GM23338 (cell line): ENCODE results near the gene PRIM1. TPM values are rescaled to one million over a fixed set of nuclear protein-coding genes. Genes with fewer than 3 reads are reported as not detected.

Source experiments
- ATAC-seq: fragments of 200-7000 bp; cut with Tn5 transposase; 3 replicates; pipeline ENCODE4 v1.9.1; 2020
- DNase-seq: peaks from one replicate; pipeline ENCODE4 v3.0.0-alpha.2; 2015; ENCODE audit warnings: low spot score
- H2AFZ ChIP-seq: fragments of 200-600 bp; sonication (generic); 2 replicates; pipeline ENCODE4 v1.8.0; 2016; ENCODE audit warnings: antibody characterized with exemption, mild to moderate bottlenecking, moderate library complexity
- H3F3A ChIP-seq: fragments of 200-600 bp; sonication (generic); replicated peaks from 2 replicates; pipeline ENCODE4 v1.8.0; 2017; ENCODE audit warnings: antibody characterized with exemption, mixed run types, low read depth
- H3K27ac ChIP-seq: fragments of 200-600 bp; sonication (generic); 2 replicates; pipeline ENCODE4 v1.6.1; 2016; ENCODE audit warnings: low read depth
- H3K27me3 ChIP-seq: fragments of 200-600 bp; sonication (generic); 2 replicates; pipeline ENCODE4 v1.8.0; 2016; ENCODE audit warnings: mild to moderate bottlenecking, mixed run types, moderate library complexity; ENCODE audit not compliant: insufficient read depth
- H3K36me3 ChIP-seq: fragments of 200-600 bp; sonication (generic); 2 replicates; pipeline ENCODE4 v1.8.0; 2016; ENCODE audit warnings: mild to moderate bottlenecking; ENCODE audit not compliant: insufficient read depth
- H3K4me1 ChIP-seq: fragments of 200-600 bp; sonication (generic); 2 replicates; pipeline ENCODE4 v1.8.0; 2016; ENCODE audit warnings: mild to moderate bottlenecking, moderate library complexity; ENCODE audit not compliant: insufficient read depth
- H3K4me2 ChIP-seq: fragments of 200-600 bp; sonication (generic); 2 replicates; pipeline ENCODE4 v1.7.1; 2017; ENCODE audit warnings: mixed run types
- H3K4me3 ChIP-seq: fragments of 200-600 bp; sonication (generic); 2 replicates; pipeline ENCODE4 v1.6.1; 2016; ENCODE audit warnings: mixed run types
- H3K79me2 ChIP-seq: fragments of 200-600 bp; sonication (generic); replicated peaks from 2 replicates; pipeline ENCODE4 v1.8.0; 2017; ENCODE audit warnings: mild to moderate bottlenecking; ENCODE audit not compliant: insufficient read depth
- H3K9me2 ChIP-seq: fragments of 200-600 bp; sonication (generic); 2 replicates; pipeline ENCODE4 v1.8.0; 2017; ENCODE audit not compliant: insufficient read depth
- H4K20me1 ChIP-seq: fragments of 200-600 bp; sonication (generic); replicated peaks from 2 replicates; pipeline ENCODE4 v1.8.0; 2017; ENCODE audit warnings: mild to moderate bottlenecking; ENCODE audit not compliant: insufficient read depth
- H3K27ac Mint-ChIP-seq: 2 replicates; pipeline ENCODE4 v1.8.0; 2020; ENCODE audit warnings: inconsistent platforms, mild to moderate bottlenecking, moderate library complexity, mixed read lengths
- H3K27me3 Mint-ChIP-seq: 3 replicates; pipeline ENCODE4 v1.8.0; 2022; ENCODE audit warnings: low read depth, mild to moderate bottlenecking, moderate library complexity, mixed read lengths, inconsistent platforms; ENCODE audit not compliant: insufficient read depth, poor library complexity
- H3K36me3 Mint-ChIP-seq: 3 replicates; pipeline ENCODE4 v1.8.0; 2021; ENCODE audit warnings: low read depth, mild to moderate bottlenecking, inconsistent platforms, moderate library complexity, mixed read lengths
- H3K4me1 Mint-ChIP-seq: 3 replicates; pipeline ENCODE4 v1.8.0; 2020; ENCODE audit warnings: mild to moderate bottlenecking, inconsistent platforms, mixed read lengths
- H3K4me3 Mint-ChIP-seq: 3 replicates; pipeline ENCODE4 v1.8.0; 2021; ENCODE audit warnings: moderate library complexity, mild to moderate bottlenecking, inconsistent platforms, mixed read lengths
- H3K9me3 Mint-ChIP-seq: 3 replicates; pipeline ENCODE4 v1.8.0; 2020; ENCODE audit warnings: moderate library complexity, mild to moderate bottlenecking, inconsistent platforms, mixed read lengths
- CREB1 ChIP-seq: fragments of 250-450 bp; sonication (Bioruptor Pico); IDR thresholded peaks from 2 replicates; pipeline ENCODE4 v1.5.0; 2020; ENCODE audit warnings: low read depth, mild to moderate bottlenecking, moderate library complexity
- EZH2 ChIP-seq: fragments of 200-600 bp; sonication (generic); IDR thresholded peaks from one replicate; pipeline ENCODE4 v1.8.0; 2017; ENCODE audit warnings: antibody characterized with exemption, mild to moderate bottlenecking, low read depth; ENCODE audit not compliant: unreplicated experiment
- EZH2phosphoT487 ChIP-seq: fragments of 200-600 bp; sonication (generic); IDR thresholded peaks from one replicate; pipeline ENCODE4 v1.8.1; 2018; ENCODE audit warnings: antibody characterized with exemption; ENCODE audit not compliant: unreplicated experiment
- JUNB ChIP-seq: IDR thresholded peaks from one replicate; pipeline ENCODE4 v1.6.1; 2016; ENCODE audit warnings: antibody characterized with exemption; ENCODE audit not compliant: unreplicated experiment
- NANOG ChIP-seq: IDR thresholded peaks from 2 replicates; pipeline ENCODE4 v1.6.1; 2016; ENCODE audit warnings: antibody characterized with exemption, borderline replicate concordance
- POLR2AphosphoS5 ChIP-seq: IDR thresholded peaks from 2 replicates; pipeline ENCODE4 v1.6.1; 2016; ENCODE audit warnings: antibody characterized with exemption, low read depth
- STAT1 ChIP-seq: IDR thresholded peaks from one replicate; pipeline ENCODE4 v1.6.1; 2016; ENCODE audit warnings: antibody characterized with exemption; ENCODE audit not compliant: unreplicated experiment
- ZNF114 ChIP-seq: fragments of 250-450 bp; sonication (Bioruptor Pico); IDR thresholded peaks from 2 replicates; pipeline ENCODE4 v1.5.0; 2020; ENCODE audit warnings: mild to moderate bottlenecking, moderate library complexity
- ZNF331 ChIP-seq: fragments of 250-450 bp; sonication (Bioruptor Pico); IDR thresholded peaks from 2 replicates; pipeline ENCODE4 v1.5.0; 2020; ENCODE audit warnings: low read depth, mild to moderate bottlenecking, moderate library complexity
- polyA plus RNA-seq: library from polyadenylated mRNA; unstranded; fragments of >200 nt; fragmentation: Nextera tagmentation; extraction: Ambion mirVana; gene quantifications from 2 replicates; pipeline ENCODE4 v1.2.1, GENCODE V29; 2016
- total RNA-seq: library from RNA; depleted of rRNA; stranded (reverse); fragments of >200 nt; shearing (Covaris generic); gene quantifications from 2 replicates; pipeline ENCODE4 v1.2.3, GENCODE V29; 2014
- TF ChIP-seq, protein P1 (sequence below): fragments of 250-450 bp; sonication (Bioruptor Pico); IDR thresholded peaks from 2 replicates; pipeline ENCODE4 v1.5.0; 2020; ENCODE audit warnings: mild to moderate bottlenecking, moderate library complexity
- TF ChIP-seq, protein P2 (sequence below): IDR thresholded peaks from one replicate; pipeline ENCODE4 v1.6.1; 2018; ENCODE audit warnings: antibody characterized with exemption; ENCODE audit not compliant: unreplicated experiment
- TF ChIP-seq, protein P3 (sequence below): IDR thresholded peaks from 2 replicates; pipeline ENCODE4 v1.6.1; 2016; ENCODE audit warnings: antibody characterized with exemption
- TF ChIP-seq, protein P4 (sequence below), 2 experiments: fragments of 200-600 bp in 1 of 2; sonication (generic) in 1 of 2; conservative IDR thresholded peaks; 2 replicates each; pipeline versions ENCODE4 v1.5.1 to v1.6.1; 2016 to 2017; ENCODE audit warnings: antibody characterized with exemption in 2 of 2, low read depth in 2 of 2, mild to moderate bottlenecking in 2 of 2, moderate library complexity in 1 of 2

PRIM1 gene
- total and polyA plus RNA-seq, 2 experiments from 2014 or later = 67.9 to 73.9 TPM

DNA sequence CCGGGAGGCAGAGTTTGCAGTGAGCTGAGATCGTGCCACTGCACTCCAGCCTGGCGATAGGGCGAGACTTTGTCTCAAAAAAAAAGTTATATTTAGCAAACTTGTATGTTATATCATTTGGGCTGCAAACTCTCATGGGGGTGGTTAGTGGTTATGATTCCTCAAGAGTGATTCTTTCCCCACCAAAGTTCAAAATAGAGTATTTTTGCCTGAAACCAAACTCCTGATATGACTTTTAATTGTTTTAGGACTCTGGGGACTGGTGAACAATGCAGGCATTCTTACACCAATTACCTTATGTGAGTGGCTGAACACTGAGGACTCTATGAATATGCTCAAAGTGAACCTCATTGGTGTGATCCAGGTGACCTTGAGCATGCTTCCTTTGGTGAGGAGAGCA lies 29.6 kb upstream of the PRIM1 start (continued):
- TF ChIP-seq, protein P1, sequence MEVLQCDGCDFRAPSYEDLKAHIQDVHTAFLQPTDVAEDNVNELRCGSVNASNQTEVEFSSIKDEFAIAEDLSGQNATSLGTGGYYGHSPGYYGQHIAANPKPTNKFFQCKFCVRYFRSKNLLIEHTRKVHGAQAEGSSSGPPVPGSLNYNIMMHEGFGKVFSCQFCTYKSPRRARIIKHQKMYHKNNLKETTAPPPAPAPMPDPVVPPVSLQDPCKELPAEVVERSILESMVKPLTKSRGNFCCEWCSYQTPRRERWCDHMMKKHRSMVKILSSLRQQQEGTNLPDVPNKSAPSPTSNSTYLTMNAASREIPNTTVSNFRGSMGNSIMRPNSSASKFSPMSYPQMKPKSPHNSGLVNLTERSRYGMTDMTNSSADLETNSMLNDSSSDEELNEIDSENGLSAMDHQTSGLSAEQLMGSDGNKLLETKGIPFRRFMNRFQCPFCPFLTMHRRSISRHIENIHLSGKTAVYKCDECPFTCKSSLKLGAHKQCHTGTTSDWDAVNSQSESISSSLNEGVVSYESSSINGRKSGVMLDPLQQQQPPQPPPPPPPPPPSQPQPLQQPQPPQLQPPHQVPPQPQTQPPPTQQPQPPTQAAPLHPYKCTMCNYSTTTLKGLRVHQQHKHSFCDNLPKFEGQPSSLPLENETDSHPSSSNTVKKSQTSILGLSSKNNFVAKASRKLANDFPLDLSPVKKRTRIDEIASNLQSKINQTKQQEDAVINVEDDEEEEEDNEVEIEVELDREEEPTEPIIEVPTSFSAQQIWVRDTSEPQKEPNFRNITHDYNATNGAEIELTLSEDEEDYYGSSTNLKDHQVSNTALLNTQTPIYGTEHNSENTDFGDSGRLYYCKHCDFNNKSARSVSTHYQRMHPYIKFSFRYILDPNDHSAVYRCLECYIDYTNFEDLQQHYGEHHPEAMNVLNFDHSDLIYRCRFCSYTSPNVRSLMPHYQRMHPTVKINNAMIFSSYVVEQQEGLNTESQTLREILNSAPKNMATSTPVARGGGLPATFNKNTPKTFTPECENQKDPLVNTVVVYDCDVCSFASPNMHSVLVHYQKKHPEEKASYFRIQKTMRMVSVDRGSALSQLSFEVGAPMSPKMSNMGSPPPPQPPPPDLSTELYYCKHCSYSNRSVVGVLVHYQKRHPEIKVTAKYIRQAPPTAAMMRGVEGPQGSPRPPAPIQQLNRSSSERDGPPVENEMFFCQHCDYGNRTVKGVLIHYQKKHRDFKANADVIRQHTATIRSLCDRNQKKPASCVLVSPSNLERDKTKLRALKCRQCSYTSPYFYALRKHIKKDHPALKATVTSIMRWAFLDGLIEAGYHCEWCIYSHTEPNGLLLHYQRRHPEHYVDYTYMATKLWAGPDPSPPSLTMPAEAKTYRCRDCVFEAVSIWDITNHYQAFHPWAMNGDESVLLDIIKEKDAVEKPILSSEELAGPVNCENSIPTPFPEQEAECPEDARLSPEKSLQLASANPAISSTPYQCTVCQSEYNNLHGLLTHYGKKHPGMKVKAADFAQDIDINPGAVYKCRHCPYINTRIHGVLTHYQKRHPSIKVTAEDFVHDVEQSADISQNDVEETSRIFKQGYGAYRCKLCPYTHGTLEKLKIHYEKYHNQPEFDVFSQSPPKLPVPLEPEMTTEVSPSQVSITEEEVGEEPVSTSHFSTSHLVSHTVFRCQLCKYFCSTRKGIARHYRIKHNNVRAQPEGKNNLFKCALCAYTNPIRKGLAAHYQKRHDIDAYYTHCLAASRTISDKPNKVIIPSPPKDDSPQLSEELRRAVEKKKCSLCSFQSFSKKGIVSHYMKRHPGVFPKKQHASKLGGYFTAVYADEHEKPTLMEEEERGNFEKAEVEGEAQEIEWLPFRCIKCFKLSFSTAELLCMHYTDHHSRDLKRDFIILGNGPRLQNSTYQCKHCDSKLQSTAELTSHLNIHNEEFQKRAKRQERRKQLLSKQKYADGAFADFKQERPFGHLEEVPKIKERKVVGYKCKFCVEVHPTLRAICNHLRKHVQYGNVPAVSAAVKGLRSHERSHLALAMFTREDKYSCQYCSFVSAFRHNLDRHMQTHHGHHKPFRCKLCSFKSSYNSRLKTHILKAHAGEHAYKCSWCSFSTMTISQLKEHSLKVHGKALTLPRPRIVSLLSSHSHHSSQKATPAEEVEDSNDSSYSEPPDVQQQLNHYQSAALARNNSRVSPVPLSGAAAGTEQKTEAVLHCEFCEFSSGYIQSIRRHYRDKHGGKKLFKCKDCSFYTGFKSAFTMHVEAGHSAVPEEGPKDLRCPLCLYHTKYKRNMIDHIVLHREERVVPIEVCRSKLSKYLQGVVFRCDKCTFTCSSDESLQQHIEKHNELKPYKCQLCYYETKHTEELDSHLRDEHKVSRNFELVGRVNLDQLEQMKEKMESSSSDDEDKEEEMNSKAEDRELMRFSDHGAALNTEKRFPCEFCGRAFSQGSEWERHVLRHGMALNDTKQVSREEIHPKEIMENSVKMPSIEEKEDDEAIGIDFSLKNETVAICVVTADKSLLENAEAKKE (CRISPR knock-in tag) = no peak
- no peak for TF ChIP-seq ZNF331
- no peak for TF ChIP-seq EZH2
- TF ChIP-seq POLR2AphosphoS5 = no peak

DNA sequence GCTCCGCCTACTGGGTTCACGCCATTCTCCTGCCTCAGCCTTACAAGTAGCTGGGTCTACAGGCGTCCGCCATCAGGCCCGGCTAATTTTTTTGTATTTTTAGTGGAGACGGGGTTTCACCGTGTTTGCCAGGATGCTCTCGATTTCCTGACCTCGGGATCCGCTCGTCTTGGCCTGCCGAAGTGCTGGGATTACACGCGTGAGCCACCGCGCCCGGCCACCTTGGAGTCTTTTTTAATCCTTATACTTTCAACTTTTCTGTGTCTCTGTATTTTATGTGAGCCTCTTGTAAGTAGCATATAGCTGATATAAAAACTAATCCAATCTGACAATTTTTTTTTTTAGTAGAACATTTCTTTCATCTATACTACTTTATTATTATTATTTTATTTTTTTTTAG lies 26.6 kb upstream of the PRIM1 start:
- H2AFZ ChIP-seq = no peak overlapping the region
- peaks cover 32% of the 10 kb centered on the region for H3K36me3 Mint-ChIP-seq
- H3K27me3 Mint-ChIP-seq = peaks cover under 1% of the 10 kb centered on the region
- H3K9me3 Mint-ChIP-seq = peaks cover 36% of the 10 kb centered on the region
- no peak for ATAC-seq
- H4K20me1 ChIP-seq = no peaks in the 10 kb centered on the region
- no peaks in the 10 kb centered on the region for H3K36me3 ChIP-seq
- no peak overlapping the region for H3K27ac ChIP-seq
- H3K4me3 Mint-ChIP-seq = no peak overlapping the region
- no peaks in the 10 kb centered on the region for H3K27me3 ChIP-seq
- peaks cover 5% of the 10 kb centered on the region; the same call in 1 of the 2 replicates for H3K9me2 ChIP-seq
- H3F3A ChIP-seq = no peaks in the 10 kb centered on the region
- peaks cover 3% of the 10 kb centered on the region; the same call in 2 of the 3 replicates for H3K4me1 Mint-ChIP-seq
- H3K4me1 ChIP-seq = peaks cover 6% of the 10 kb centered on the region; the same call in 1 of the 2 replicates
- H3K79me2 ChIP-seq = no peaks in the 10 kb centered on the region
- no peak overlapping the region for H3K4me2 ChIP-seq
- no peak overlapping the region for H3K27ac Mint-ChIP-seq
- DNase-seq = no peak
- H3K4me3 ChIP-seq = no peak overlapping the region
- TF ChIP-seq ZNF331 (no peak), NANOG (no peak), STAT1 (no peak), JUNB (no peak), ZNF114 (CRISPR knock-in tag) (no peak), CREB1 (CRISPR knock-in tag) (no peak), EZH2 (no peak), EZH2phosphoT487 (no peak), POLR2AphosphoS5 (no peak)
- TF ChIP-seq, protein P2, sequence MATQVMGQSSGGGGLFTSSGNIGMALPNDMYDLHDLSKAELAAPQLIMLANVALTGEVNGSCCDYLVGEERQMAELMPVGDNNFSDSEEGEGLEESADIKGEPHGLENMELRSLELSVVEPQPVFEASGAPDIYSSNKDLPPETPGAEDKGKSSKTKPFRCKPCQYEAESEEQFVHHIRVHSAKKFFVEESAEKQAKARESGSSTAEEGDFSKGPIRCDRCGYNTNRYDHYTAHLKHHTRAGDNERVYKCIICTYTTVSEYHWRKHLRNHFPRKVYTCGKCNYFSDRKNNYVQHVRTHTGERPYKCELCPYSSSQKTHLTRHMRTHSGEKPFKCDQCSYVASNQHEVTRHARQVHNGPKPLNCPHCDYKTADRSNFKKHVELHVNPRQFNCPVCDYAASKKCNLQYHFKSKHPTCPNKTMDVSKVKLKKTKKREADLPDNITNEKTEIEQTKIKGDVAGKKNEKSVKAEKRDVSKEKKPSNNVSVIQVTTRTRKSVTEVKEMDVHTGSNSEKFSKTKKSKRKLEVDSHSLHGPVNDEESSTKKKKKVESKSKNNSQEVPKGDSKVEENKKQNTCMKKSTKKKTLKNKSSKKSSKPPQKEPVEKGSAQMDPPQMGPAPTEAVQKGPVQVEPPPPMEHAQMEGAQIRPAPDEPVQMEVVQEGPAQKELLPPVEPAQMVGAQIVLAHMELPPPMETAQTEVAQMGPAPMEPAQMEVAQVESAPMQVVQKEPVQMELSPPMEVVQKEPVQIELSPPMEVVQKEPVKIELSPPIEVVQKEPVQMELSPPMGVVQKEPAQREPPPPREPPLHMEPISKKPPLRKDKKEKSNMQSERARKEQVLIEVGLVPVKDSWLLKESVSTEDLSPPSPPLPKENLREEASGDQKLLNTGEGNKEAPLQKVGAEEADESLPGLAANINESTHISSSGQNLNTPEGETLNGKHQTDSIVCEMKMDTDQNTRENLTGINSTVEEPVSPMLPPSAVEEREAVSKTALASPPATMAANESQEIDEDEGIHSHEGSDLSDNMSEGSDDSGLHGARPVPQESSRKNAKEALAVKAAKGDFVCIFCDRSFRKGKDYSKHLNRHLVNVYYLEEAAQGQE = no peak
- TF ChIP-seq, protein P3, sequence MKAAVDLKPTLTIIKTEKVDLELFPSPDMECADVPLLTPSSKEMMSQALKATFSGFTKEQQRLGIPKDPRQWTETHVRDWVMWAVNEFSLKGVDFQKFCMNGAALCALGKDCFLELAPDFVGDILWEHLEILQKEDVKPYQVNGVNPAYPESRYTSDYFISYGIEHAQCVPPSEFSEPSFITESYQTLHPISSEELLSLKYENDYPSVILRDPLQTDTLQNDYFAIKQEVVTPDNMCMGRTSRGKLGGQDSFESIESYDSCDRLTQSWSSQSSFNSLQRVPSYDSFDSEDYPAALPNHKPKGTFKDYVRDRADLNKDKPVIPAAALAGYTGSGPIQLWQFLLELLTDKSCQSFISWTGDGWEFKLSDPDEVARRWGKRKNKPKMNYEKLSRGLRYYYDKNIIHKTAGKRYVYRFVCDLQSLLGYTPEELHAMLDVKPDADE = no peak
- TF ChIP-seq, protein P4, sequence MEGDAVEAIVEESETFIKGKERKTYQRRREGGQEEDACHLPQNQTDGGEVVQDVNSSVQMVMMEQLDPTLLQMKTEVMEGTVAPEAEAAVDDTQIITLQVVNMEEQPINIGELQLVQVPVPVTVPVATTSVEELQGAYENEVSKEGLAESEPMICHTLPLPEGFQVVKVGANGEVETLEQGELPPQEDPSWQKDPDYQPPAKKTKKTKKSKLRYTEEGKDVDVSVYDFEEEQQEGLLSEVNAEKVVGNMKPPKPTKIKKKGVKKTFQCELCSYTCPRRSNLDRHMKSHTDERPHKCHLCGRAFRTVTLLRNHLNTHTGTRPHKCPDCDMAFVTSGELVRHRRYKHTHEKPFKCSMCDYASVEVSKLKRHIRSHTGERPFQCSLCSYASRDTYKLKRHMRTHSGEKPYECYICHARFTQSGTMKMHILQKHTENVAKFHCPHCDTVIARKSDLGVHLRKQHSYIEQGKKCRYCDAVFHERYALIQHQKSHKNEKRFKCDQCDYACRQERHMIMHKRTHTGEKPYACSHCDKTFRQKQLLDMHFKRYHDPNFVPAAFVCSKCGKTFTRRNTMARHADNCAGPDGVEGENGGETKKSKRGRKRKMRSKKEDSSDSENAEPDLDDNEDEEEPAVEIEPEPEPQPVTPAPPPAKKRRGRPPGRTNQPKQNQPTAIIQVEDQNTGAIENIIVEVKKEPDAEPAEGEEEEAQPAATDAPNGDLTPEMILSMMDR (conservative IDR thresholded peaks at IDR 0.05; ENCODE audit: low read depth in 2 of 2) = no peak
